Lower leg skin (tissue), 3 donors: ENCODE data around the gene MYF6.

ENCODE experiments used
- CTCF ChIP-seq, 3 donors: fragments of 450-650 bp; IDR thresholded peaks; one replicate each; pipeline ENCODE4 v1.5.1; 2016; ENCODE audit warnings: antibody characterized with exemption in 3 of 3, mild to moderate bottlenecking in 3 of 3, moderate library complexity in 2 of 3
- POLR2A ChIP-seq, 2 donors: fragments of 450-650 bp; IDR thresholded peaks; one replicate each; pipeline ENCODE4 v1.6.1; 2016 to 2017; ENCODE audit warnings: antibody characterized with exemption in 2 of 2, mild to moderate bottlenecking in 1 of 2, moderate library complexity in 1 of 2

- TF ChIP-seq POLR2A (IDR thresholded peaks at IDR 0.05) = no peak
- no peak for TF ChIP-seq CTCF (IDR thresholded peaks at IDR 0.05)
Observed at GRCh38 chr12:80698847-80699542, 8.4 kb upstream of the MYF6 start.
